HG03025 (cell line): Measurements from ENCODE around the gene GPR156.

Experiments
- ATAC-seq: cut with Tn5 transposase; IDR thresholded peaks from one replicate; pipeline ENCODE4 v1.9.1; 2021; ENCODE audit warnings: mild to moderate bottlenecking, moderate library complexity; ENCODE audit not compliant: unreplicated experiment, low FRiP score

Gene GPR156

GRCh38 chr3:120137548-120137947, 147.5 kb downstream of the GPR156 start:
- no peak for ATAC-seq

DNA sequence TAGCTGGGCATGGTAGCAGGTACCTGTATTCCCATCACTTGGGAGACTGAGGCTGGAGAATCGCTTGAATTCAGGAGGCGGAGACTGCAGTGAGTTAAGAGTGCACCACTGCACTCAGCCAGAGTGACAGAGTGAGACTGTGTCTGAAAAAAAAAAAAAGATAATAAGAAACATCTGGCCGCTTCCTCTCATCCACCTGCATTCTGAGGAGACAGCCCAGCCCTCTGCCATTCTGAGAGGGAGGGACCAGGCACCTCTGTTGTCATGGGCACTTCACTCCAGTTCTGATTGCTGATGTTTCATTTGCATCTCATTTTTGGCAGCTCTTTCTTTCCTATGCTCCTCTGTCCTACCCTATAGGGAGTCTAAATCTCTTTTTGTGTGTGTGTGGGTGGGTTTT, 154.4 kb downstream of the GPR156 start:
- no peak for ATAC-seq

- no peak for ATAC-seq
These were observed 155.1 kb downstream of the GPR156 start for GRCh38 chr3:120129718-120130513.

DNA sequence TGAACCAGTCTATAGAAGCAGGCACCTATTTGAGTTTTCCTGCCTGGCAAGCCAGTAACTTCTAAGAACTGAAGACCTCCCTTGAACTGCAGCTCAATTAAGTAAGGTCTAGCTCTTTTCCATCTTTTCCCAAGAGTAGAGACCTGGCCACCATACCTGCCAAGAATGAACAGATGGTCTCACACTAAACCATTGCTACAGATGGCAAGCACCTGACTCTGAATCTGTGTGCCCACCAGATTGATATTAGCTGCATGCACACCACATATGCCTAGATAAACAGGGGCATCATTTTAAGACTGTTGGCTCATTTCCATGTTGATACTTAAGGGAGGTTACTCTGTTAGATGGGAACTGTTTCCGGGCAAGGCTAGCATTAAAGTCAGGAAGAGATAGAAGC, 156.0 kb downstream of the GPR156 start:
- no peak for ATAC-seq

DNA sequence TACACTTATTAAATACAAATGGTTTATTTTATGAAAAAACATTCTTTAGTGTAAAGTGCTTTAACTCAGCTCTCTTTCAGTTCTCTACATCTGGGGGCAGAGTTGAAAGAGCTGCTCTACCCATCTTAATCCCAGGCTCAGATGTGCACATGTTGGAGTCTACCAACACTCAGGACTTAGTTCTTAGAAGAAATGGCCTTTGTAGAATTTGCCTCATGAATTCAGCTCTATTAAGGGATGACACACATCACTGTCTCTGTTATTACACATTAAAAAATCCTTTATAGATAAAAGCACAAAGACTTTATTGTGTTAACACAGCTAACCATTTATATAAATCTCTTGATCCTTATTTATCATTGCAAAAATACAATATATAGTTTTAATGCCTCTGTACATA, 159.0 kb downstream of the GPR156 start:
- ATAC-seq = no peak

DNA sequence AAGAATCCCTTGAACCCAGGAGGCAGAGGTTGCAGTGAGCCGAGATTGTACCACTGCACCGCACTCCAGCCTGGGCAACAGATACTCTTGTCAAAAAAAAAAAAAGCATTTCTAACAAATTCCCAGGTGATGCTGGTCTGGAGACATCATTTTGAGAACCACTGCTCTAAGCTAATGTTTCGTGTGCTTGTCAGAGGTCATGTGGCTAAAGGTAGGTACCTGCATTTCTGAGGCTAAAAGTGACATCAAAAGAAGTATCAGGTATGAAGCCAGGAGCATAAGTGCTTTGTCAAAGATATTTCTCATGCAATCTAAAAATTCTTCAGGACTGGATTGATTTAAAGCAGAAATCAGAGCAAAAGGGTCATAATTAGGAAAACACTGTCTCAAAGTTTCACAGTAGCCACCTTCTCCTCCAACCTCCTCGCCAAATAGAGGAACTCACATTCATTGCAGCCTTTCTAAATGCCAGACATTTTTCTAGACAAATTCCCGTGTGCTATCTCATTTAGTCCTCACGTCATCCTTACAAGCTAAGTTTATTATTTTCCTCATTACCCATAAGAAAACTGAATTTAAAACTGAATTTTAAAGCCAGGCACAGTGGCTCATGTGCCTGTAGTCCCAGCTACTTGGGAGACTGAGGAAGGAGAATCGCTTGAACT, 165.0 kb downstream of the GPR156 start:
- ATAC-seq = no peak
